ENCODE results near the gene FLOT1. TPM values are rescaled to one million over a fixed set of nuclear protein-coding genes. Genes with fewer than 3 reads are reported as not detected.
"Not testable (repeated sequence)": the region's sequence is repeated elsewhere in the genome, so short reads cannot be mapped to it uniquely, and the experiment has no call there.

The FLOT1 gene
- total RNA-seq, 4 donors from 2014 or later, result 96.9 to 127 (median 117) TPM

DNA sequence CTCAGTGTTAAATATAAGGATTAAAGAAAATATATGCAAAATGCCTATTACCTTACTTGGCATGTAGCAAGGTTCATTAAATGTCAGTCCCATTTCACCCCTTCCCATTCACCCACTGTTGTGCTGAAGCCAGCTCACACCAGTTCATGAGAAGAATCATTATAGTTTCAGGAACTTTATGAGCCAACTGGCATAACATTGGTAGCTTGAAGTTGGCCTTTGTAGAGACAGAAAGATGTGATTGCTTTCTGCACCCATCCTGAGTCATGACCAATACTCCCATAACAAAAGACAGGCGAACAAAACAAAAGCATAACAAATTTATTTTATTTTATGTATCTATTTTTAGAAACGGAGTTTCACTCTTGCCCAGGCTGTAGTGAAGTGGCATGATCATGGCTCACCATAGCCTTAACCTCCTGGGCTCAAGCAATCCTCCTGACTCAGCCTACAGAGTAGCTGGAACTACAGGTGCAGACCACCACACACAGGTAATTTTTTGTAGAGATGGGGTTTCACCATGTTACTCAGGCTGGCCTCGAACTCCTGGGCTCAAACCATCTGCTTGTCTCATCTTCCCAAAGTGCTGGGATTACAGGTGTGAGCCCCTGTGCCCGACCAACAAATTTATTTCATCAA, 19.4 kb upstream of the FLOT1 start:
- TF ChIP-seq POLR2A (IDR thresholded peaks at IDR 0.05) (no peak), CTCF (IDR thresholded peaks at IDR 0.05 in 4 of 5, conservative IDR thresholded peaks at IDR 0.05 in 1 of 5) (no peak)

DNA sequence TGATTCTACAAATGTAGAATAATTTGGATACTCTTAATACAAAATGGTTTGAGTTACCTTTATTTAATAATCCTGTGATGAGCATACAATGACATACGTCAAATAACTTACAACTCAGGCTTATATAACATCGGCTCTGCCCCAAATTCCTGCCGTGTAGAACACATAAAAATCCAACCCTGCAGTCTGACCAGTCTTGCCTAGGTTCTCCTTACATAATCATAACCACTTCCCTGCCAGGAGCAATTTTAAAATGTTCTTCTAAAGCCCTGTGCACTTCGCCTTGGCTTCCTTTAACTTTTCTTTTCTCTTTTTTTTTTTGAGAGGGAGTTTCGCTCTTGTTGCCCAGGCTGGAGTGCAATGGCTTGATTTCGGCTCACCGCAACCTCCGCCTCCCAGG, 18.1 kb upstream of the FLOT1 start:
- no peak overlapping the region for H3K27ac ChIP-seq
- no peak for ATAC-seq
- intact Hi-C loops (cut with DNase I; ENCODE audit: low total_unique reads), result no loop called here
- H3K4me1 ChIP-seq, result peaks cover 0 to 5% of the 10 kb centered on the region in 2 donors
- H3K4me3 ChIP-seq, result no peak overlapping the region
- in situ Hi-C loops (cut with MboI; ENCODE audit: low sequenced_read_pairs in 4 of 4), result no loop called here
- no peak for DNase-seq
- H3K27me3 ChIP-seq, result no peaks in the 10 kb centered on the region
- H3K36me3 ChIP-seq, result no peaks in the 10 kb centered on the region
- no peaks in the 10 kb centered on the region for H3K9me3 ChIP-seq
- no peak for TF ChIP-seq CTCF (IDR thresholded peaks at IDR 0.05 in 4 of 5, conservative IDR thresholded peaks at IDR 0.05 in 1 of 5)
- no peak for TF ChIP-seq POLR2A (IDR thresholded peaks at IDR 0.05)

More for the DNA sequence above, 19.4 kb upstream of the FLOT1 start:
- Histone ChIP-seq H3K4me3 (no peak overlapping the region), H3K36me3 (no peaks in the 10 kb centered on the region), H3K27me3 (no peaks in the 10 kb centered on the region), H3K9me3 (no peaks in the 10 kb centered on the region), H3K4me1 (peaks cover 0 to 5% of the 10 kb centered on the region in 2 donors), H3K27ac (no peak overlapping the region)
- DNase-seq (no peak), ATAC-seq (no peak)
- in situ Hi-C loops (cut with MboI; ENCODE audit: low sequenced_read_pairs in 4 of 4) (no loop called here), intact Hi-C loops (cut with DNase I; ENCODE audit: low total_unique reads) (no loop called here)

DNA sequence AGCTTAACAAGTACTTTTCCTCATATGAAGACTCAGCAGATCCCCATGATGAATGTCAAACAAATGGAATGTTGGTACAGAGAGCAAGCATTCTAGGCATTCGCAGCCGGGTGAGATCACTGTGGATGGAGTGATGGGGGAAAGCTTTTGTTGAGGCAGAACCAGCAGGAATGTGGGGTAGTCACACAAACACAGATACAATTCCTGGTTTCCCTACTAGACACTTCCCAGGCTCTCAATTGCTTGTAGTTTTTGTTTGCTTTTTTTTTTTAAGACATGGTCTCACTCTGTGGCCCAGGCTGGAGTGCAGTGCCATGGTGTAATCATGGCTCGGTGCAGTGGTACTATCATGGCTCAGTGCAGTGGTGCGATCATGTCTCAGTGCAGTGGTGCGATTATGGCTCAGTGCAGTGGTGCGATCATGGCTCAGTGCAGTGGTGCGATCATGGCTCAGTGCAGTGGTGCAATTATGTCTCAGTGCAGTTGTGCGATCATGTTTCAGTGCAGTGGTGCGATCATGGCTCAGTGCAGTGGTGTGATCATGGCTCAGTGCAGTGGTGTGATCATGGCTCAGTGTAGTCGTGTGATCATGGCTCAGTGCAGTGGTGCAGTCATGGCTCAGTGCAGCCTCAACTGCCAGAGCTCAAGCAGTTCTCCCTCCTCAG, 17.2 kb upstream of the FLOT1 start:
- H3K27ac ChIP-seq, result no peak overlapping the region
- in situ Hi-C loops (cut with MboI; ENCODE audit: low sequenced_read_pairs in 4 of 4) (no loop called here), intact Hi-C loops (cut with DNase I; ENCODE audit: low total_unique reads) (no loop called here)
- TF ChIP-seq CTCF (IDR thresholded peaks at IDR 0.05 in 4 of 5, conservative IDR thresholded peaks at IDR 0.05 in 1 of 5) (no peak), POLR2A (IDR thresholded peaks at IDR 0.05) (no peak)
- no peaks in the 10 kb centered on the region for H3K9me3 ChIP-seq
- peaks cover 0 to 5% of the 10 kb centered on the region in 2 donors for H3K4me1 ChIP-seq
- H3K36me3 ChIP-seq, result no peaks in the 10 kb centered on the region
- ATAC-seq (no peak), DNase-seq (no peak)
- no peaks in the 10 kb centered on the region for H3K27me3 ChIP-seq
- H3K4me3 ChIP-seq, result no peak overlapping the region

DNA sequence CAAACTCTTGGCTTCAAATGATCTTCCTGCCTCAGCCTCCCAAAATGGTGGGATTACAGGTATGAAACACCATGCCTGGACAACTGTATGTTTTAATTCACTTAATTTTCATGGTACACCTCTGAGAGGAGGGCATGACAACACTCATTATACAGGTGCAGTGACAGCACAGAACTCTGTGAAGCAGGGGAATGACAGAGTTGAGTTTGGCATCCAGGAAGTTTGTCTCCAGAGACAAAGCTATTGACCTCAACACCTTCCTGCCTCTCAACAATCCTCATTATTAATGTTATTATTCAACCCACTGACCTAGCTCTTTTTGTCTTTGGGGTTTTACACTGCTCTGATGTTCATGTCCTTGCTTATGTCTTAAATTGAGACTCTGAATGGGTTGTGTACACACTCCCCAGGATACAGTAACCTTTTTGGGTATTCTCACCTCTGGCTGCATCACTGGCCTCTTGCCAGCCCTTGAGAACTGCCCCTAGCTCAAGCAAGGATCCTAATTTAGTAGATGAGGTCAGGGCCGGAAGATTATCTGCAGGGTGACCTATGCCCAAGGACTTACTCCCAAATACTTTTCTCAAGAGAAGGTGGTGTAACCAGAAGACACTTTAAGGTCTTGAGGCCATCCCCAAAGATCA, 14.9 kb upstream of the FLOT1 start:
- H3K27me3 ChIP-seq, result no peaks in the 10 kb centered on the region
- DNase-seq, result no peak
- H3K27ac ChIP-seq, result no peak overlapping the region
- no peak for ATAC-seq
- in situ Hi-C loops (cut with MboI; ENCODE audit: low sequenced_read_pairs in 4 of 4), result no loop called here
- no peaks in the 10 kb centered on the region for H3K9me3 ChIP-seq
- peaks cover 8 to 9% of the 10 kb centered on the region in 2 donors for H3K4me1 ChIP-seq
- H3K36me3 ChIP-seq, result no peaks in the 10 kb centered on the region
- no peak overlapping the region for H3K4me3 ChIP-seq
- intact Hi-C loops (cut with DNase I; ENCODE audit: low total_unique reads), result no loop called here
- TF ChIP-seq POLR2A (IDR thresholded peaks at IDR 0.05) (no peak), CTCF (IDR thresholded peaks at IDR 0.05 in 4 of 5, conservative IDR thresholded peaks at IDR 0.05 in 1 of 5) (no peak)

- H3K27me3 ChIP-seq, H3K4me3 ChIP-seq, H3K27ac ChIP-seq: not testable (repeated sequence)
These were observed 14.0 kb upstream of the FLOT1 start for GRCh38 chr6:30756405-30757003.

More at GRCh38 chr6:30756405-30757003, 14.0 kb upstream of the FLOT1 start:
- ATAC-seq; intact Hi-C loops (cut with DNase I; ENCODE audit: low total_unique reads); DNase-seq; H3K36me3 ChIP-seq; in situ Hi-C loops (cut with MboI; ENCODE audit: low sequenced_read_pairs in 4 of 4); H3K9me3 ChIP-seq: not testable (repeated sequence)
- H3K4me1 ChIP-seq, result peaks cover 17% of the 10 kb centered on the region in 2 donors
